NB4 (cell line): Measurements from ENCODE around the gene PRRX2.

Source experiments
- MAX ChIP-seq: IDR thresholded peaks from 2 replicates; pipeline ENCODE4 v1.6.1; 2011; ENCODE audit warnings: low read depth, low read length
- POLR2A ChIP-seq: IDR thresholded peaks from 2 replicates; pipeline ENCODE4 v1.6.1; 2011; ENCODE audit warnings: mild to moderate bottlenecking; ENCODE audit not compliant: insufficient read length; ENCODE audit errors: extremely low read depth
- TF ChIP-seq, protein P1 (sequence below): IDR thresholded peaks from one replicate; pipeline ENCODE4 v1.5.1; 2012; ENCODE audit warnings: low read depth, low read length

DNA sequence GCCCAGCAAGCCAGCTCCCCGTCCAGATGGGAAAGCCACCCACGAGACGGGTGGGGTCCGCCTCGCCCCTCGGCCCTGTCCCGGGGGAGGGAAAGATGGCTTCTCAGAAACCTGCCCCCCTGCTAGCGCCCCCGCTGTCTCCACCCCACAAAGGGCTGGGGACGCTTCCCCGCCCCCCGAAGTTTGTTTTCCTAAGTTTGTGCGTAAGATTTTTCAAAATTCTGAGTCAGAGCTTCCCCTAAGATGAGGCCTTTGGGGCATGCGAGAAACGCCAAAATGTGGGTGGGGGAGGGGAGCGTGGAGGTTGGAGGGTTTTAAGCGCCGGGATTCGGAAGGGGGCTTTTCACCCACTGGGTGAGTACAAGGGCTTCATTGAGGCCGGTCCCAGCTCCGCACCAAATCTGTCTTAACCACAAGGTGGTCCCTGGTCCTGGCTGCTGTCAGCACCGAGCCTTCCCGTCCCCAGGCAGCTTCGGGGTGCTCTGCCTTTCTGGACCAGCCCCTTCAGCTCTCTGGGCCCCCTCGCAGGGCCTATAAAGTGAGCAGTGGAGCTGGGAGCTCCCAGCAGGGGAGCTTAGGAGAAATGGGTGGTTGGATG is 32.3 kb downstream of the PRRX2 start:
- TF ChIP-seq, protein P1, sequence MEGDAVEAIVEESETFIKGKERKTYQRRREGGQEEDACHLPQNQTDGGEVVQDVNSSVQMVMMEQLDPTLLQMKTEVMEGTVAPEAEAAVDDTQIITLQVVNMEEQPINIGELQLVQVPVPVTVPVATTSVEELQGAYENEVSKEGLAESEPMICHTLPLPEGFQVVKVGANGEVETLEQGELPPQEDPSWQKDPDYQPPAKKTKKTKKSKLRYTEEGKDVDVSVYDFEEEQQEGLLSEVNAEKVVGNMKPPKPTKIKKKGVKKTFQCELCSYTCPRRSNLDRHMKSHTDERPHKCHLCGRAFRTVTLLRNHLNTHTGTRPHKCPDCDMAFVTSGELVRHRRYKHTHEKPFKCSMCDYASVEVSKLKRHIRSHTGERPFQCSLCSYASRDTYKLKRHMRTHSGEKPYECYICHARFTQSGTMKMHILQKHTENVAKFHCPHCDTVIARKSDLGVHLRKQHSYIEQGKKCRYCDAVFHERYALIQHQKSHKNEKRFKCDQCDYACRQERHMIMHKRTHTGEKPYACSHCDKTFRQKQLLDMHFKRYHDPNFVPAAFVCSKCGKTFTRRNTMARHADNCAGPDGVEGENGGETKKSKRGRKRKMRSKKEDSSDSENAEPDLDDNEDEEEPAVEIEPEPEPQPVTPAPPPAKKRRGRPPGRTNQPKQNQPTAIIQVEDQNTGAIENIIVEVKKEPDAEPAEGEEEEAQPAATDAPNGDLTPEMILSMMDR, result no peak
- no peak for TF ChIP-seq POLR2A
- TF ChIP-seq MAX, result no peak
